Measurements from ENCODE around the gene SEL1L3. TPM values are rescaled to one million over a fixed set of nuclear protein-coding genes. Genes with fewer than 3 reads are reported as not detected.

The SEL1L3 gene
- total and polyA plus RNA-seq, 9 of the 15 experiments (the other 6 are each of a cell fraction or from before 2014, with no cell fraction given) = 10.0 to 44.3 (median 21.6) TPM

DNA sequence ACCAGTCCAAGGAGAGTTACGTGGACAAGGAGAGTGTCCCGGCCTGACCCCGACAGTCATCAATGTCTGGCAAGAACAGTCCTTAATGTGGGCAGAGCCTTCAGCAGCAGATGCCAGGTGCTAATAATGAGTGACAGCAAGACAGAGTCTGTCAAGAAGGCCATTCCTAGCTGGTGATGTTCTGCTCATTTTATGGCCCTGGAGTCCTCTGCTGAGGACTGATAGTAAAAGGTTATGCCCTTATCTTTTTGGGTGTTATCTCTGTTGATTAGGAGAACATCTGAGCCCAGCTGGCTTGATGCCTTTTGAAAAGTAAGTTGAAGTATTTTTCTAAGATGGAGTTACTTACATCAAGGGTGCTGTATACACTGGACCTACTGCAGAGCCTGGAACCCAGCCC is 139.8 kb downstream of the SEL1L3 start (continued):
- TF ChIP-seq DIDO1 (tag; IDR thresholded peaks at IDR 0.05; ENCODE audit: low read depth) = no peak
- TF ChIP-seq, protein P1, sequence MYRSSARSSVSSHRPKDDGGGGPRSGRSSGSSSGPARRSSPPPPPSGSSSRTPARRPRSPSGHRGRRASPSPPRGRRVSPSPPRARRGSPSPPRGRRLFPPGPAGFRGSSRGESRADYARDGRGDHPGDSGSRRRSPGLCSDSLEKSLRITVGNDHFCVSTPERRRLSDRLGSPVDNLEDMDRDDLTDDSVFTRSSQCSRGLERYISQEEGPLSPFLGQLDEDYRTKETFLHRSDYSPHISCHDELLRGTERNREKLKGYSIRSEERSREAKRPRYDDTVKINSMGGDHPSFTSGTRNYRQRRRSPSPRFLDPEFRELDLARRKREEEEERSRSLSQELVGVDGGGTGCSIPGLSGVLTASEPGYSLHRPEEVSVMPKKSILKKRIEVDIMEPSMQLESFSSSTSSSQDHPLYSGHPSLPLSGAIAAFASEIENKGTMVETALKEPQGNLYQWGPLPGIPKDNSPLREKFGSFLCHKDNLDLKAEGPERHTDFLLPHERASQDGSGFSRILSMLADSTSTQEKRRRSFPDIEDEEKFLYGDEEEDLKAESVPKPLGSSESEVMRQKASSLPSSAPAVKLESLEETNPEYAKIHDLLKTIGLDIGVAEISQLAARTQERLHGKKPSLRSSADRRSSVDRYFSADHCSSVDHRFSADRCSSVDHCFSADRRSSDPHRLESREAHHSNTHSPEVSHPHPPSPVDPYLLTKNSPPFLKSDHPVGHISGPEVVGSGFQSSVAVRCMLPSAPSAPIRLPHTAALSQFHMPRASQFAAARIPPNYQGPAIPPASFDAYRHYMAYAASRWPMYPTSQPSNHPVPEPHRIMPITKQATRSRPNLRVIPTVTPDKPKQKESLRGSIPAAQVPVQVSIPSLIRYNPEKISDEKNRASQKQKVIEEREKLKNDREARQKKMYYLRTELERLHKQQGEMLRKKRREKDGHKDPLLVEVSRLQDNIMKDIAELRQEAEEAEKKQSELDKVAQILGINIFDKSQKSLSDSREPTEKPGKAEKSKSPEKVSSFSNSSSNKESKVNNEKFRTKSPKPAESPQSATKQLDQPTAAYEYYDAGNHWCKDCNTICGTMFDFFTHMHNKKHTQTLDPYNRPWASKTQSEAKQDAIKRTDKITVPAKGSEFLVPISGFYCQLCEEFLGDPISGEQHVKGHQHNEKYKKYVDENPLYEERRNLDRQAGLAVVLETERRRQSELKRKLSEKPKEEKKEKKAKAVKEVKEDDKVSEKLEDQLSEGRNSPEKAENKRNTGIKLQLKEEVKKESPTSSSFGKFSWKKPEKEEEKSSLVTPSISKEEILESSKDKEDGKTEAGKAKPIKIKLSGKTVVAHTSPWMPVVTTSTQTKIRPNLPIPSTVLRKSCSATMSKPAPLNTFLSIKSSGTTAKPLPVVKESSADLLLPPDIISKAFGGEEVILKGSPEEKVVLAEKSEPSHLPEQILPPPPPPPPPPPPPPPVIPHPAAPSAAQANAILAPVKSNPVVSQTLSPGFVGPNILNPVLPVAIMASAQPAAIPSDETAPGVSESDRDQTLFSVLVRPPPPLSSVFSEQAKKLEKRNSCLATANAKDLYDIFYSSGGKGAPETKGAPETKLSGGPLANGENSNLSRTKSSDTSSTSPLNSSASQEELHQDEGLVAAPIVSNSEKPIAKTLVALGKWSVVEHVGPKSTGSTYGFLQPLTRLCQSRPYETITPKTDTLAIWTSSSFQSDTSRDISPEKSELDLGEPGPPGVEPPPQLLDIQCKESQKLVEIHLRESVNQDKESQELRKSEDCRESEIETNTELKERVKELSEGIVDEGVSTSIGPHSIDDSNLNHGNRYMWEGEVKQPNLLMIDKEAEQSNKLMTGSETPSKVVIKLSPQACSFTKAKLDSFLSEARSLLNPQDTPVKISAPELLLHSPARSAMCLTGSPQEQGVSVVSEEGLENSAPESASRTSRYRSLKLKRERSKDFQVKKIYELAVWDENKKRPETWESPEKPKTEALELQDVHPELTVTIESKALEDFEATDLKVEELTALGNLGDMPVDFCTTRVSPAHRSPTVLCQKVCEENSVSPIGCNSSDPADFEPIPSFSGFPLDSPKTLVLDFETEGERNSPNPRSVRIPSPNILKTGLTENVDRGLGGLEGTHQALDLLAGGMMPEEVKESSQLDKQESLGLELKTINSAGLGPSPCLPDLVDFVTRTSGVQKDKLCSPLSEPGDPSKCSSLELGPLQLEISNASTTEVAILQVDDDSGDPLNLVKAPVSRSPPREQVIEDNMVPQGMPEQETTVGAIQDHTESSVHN (IDR thresholded peaks at IDR 0.05; ENCODE audit: borderline replicate concordance in 1 of 2, low read depth in 1 of 2) = no peak
- no peak for TF ChIP-seq ZNF408 (CRISPR knock-in tag; IDR thresholded peaks at IDR 0.05; ENCODE audit: low read depth)
- TF ChIP-seq ZNF76 (CRISPR knock-in tag; IDR thresholded peaks at IDR 0.05; ENCODE audit: borderline replicate concordance) = 0 out of 2 replicates have a peak, but pooled peaks have one; percentile 51
- no peak for TF ChIP-seq GATA2 (CRISPR knock-in tag; IDR thresholded peaks at IDR 0.05)
- TF ChIP-seq ETV5 (CRISPR knock-in tag; IDR thresholded peaks at IDR 0.05; ENCODE audit: low read depth) = no peak
- TF ChIP-seq CTBP1 (IDR thresholded peaks at IDR 0.05; ENCODE audit: borderline replicate concordance) = peak; percentile 39; the same call in 1 of the 2 replicates
- TF ChIP-seq, protein P2, sequence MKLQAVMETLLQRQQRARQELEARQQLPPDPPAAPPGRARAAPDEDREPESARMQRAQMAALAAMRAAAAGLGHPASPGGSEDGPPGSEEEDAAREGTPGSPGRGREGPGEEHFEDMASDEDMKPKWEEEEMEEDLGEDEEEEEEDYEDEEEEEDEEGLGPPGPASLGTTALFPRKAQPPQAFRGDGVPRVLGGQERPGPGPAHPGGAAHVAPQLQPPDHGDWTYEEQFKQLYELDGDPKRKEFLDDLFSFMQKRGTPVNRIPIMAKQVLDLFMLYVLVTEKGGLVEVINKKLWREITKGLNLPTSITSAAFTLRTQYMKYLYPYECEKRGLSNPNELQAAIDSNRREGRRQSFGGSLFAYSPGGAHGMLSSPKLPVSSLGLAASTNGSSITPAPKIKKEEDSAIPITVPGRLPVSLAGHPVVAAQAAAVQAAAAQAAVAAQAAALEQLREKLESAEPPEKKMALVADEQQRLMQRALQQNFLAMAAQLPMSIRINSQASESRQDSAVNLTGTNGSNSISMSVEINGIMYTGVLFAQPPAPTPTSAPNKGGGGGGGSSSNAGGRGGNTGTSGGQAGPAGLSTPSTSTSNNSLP (IDR thresholded peaks at IDR 0.05; ENCODE audit: borderline replicate concordance, low read depth, low read length) = no peak
- TF ChIP-seq ZNF174 (CRISPR knock-in tag; IDR thresholded peaks at IDR 0.05) = no peak
- no peak for TF ChIP-seq ESRRB (CRISPR knock-in tag; IDR thresholded peaks at IDR 0.05; ENCODE audit: borderline replicate concordance)
- TF ChIP-seq ZNF347 (CRISPR knock-in tag; IDR thresholded peaks at IDR 0.05; ENCODE audit: low read depth) = no peak
- no peak for TF ChIP-seq ZNF740 (CRISPR knock-in tag; IDR thresholded peaks at IDR 0.05)
- TF ChIP-seq ZNF740 (tag; IDR thresholded peaks at IDR 0.05) = no peak
- TF ChIP-seq IRF2 (CRISPR knock-in tag; IDR thresholded peaks at IDR 0.05) = no peak
- TF ChIP-seq, protein P3, sequence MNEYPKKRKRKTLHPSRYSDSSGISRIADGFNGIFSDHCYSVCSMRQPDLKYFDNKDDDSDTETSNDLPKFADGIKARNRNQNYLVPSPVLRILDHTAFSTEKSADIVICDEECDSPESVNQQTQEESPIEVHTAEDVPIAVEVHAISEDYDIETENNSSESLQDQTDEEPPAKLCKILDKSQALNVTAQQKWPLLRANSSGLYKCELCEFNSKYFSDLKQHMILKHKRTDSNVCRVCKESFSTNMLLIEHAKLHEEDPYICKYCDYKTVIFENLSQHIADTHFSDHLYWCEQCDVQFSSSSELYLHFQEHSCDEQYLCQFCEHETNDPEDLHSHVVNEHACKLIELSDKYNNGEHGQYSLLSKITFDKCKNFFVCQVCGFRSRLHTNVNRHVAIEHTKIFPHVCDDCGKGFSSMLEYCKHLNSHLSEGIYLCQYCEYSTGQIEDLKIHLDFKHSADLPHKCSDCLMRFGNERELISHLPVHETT (CRISPR knock-in tag; conservative IDR thresholded peaks at IDR 0.05 in 1 of 2, IDR thresholded peaks at IDR 0.05 in 1 of 2) = peak in 1 of 2 experiments; percentile 78; a peak in 2 of 4 replicates
- TF ChIP-seq EGR1 (conservative IDR thresholded peaks at IDR 0.05) = no peak
